ENCODE results near the gene SPEM1.
"Not testable (repeated sequence)": the region's sequence is repeated elsewhere in the genome, so short reads cannot be mapped to it uniquely, and the experiment has no call there.

The SPEM1 gene

DNA sequence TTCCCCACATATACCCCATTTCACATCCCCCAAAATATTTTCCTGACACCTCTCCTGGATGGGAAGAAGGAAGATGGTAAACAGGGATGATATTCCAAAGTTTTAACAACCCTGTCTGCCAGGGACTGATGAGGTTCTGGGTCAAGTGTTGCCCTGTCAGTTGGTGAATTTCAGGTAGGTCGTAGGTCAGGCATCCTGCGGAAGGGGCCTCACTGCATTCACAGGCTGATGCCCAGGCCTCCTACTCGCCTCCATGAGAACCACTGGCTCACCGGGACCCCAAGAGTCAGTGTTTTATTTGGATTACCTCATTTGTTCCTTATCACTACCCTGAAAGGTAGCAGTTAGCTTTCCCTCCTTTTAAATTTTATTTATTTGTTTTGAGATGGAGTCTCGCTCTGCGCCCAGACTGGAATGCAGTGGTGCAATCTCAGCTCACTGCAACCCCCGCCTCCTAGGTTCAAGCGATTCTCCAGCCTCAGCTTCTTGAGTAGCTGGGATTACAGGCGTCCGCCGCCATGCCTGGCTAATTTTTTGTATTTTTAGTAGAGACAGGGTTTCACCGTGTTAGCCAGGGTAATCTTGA lies 48.8 kb downstream of the SPEM1 start:
- no peak for DNase-seq (ENCODE audit: low read depth)

DNA sequence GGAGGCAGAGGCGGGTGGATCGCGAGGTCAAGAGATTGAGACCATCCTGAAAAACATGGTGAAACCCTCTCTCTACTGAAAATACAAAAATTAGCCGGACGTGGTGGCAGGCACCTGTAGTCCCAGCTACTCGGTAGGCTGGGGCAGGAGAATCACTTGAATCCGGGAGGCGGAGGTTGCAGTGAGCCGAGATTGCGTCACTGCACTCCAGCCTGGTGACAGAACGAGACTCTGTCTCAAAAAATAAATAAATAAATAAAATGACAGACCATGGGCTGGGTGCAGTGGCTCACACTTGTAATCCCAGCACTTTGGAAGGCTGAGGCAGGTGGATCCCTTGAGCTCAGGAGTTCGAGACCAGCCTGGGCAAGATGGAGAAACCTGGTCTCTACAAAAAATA lies 49.7 kb downstream of the SPEM1 start:
- DNase-seq (ENCODE audit: low read depth): not testable (repeated sequence)

DNA sequence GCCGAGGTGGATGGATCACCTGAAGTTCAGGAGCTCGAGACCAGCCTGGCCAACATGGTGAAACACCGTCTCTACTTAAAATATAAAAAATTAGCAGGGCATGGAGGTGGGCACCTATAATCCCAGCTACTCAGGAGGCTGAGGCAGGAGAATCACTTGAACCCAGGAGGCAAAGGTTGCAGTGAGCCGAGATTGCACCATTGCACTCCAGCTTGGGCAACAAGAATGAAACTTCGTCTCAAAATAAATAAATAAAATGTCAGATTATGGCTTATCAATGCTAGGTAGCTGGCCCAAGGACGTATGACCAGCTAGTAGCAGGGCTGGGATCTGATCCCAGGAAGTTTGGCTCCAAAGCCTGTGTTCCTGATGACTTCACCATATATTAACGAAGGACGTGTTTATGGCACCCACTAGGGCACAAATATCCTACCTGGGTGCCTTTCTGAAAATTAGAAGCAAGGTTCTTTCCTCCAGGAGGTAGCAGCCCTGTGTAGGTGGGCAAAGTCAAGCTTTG lies 50.4 kb downstream of the SPEM1 start:
- not testable (repeated sequence) for DNase-seq (ENCODE audit: low read depth)

Measured in stimulated activated CD8-positive, alpha-beta memory T cell treated with anti-CD3 and anti-CD28 coated beads, Interleukin-12 subunit alpha, Interleukin-12 subunit beta, amount 100 ng/mL, for 1 hour (primary cell).